GM12891 (cell line): Measurements from ENCODE around the gene LILRA6. TPM values are rescaled to one million over a fixed set of nuclear protein-coding genes. Genes with fewer than 3 reads are reported as not detected.
"Not testable (repeated sequence)": the region's sequence is repeated elsewhere in the genome, so short reads cannot be mapped to it uniquely, and the experiment has no call there.

Experiments
- DNase-seq: peaks from one replicate; pipeline ENCODE4 v3.0.0; 2011; ENCODE audit warnings: low spot score; ENCODE audit not compliant: insufficient read length
- FAIRE-seq: peaks from 2 replicates; lab custom pipeline; 2011; peaks lifted over from hg19 to GRCh38; lab: Jason Lieb, UNC
- PAX5 ChIP-seq: IDR thresholded peaks from 2 replicates; pipeline ENCODE4 v1.6.1; 2011; ENCODE audit warnings: low read length, moderate library complexity, mild to moderate bottlenecking; ENCODE audit not compliant: insufficient read depth, severe bottlenecking
- POLR2A ChIP-seq: IDR thresholded peaks from 2 replicates; pipeline ENCODE4 v1.6.1; 2011; ENCODE audit warnings: low read depth, low read length, control low read depth
- POLR2AphosphoS5 ChIP-seq: IDR thresholded peaks from 2 replicates; pipeline ENCODE4 v1.6.1; 2011; ENCODE audit warnings: low read depth, low read length, control low read depth
- POU2F2 ChIP-seq: IDR thresholded peaks from 2 replicates; pipeline ENCODE4 v1.6.1; 2011; ENCODE audit warnings: low read depth, mild to moderate bottlenecking, control low read depth, low read length, moderate library complexity
- SPI1 ChIP-seq: IDR thresholded peaks from 2 replicates; pipeline ENCODE4 v1.6.1; 2011; ENCODE audit warnings: low read depth, low read length, control low read depth
- TAF1 ChIP-seq: IDR thresholded peaks from 2 replicates; pipeline ENCODE4 v1.6.1; 2011; ENCODE audit warnings: low read depth, low read length, control low read depth
- polyA plus RNA-seq: library from polyadenylated mRNA; unstranded; fragments of >200 nt; gene quantifications from one replicate; pipeline ENCODE4 v1.2.1, GENCODE V29; 2012; ENCODE audit warnings: low read depth, missing spikeins, inconsistent platforms; ENCODE audit not compliant: missing spikeins

LILRA6 gene
- polyA plus RNA-seq: 0.06 TPM

- FAIRE-seq, DNase-seq: not testable (repeated sequence)
Measured at GRCh38 chr19:54242646-54243045, at the start of gene LILRA6. TSS of gene LILRA6 (minus strand) at chr19:54242790.

DNA sequence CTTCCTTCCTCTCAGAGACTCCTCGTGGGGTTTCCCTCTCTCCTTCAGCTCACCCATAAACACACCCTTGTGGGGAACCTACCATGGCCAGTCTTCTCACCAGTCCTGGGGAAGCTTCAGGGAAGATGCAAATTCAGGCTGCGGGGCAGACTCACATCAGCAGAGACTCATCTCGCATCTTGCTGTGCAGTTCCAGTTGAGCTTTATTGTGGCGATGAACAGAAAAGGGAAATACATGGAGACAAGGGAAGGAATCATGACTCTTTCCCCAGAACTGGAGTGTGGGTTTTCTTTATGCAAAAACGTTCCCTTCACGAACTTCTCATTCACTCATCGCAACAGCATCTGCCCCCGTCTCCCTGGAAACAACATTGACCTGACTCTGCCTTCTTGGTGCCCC is 46.6 kb upstream of the LILRA6 start:
- DNase-seq: not testable (repeated sequence)
- peak; percentile 98 for FAIRE-seq

- FAIRE-seq (no peak), DNase-seq (no peak)
- no peak for TF ChIP-seq TAF1
- no peak for TF ChIP-seq PAX5
- no peak for TF ChIP-seq POLR2AphosphoS5
- no peak for TF ChIP-seq SPI1
- TF ChIP-seq POU2F2: no peak
- TF ChIP-seq POLR2A: no peak
Measured at GRCh38 chr19:54287456-54287855, 44.9 kb upstream of the LILRA6 start.

GRCh38 chr19:54286283-54286682 is 43.7 kb upstream of the LILRA6 start:
- FAIRE-seq: peak; percentile 96
- not testable (repeated sequence) for DNase-seq

- FAIRE-seq: peak; percentile 68
- DNase-seq: not testable (repeated sequence)
Measured at GRCh38 chr19:54285427-54286056, 43.0 kb upstream of the LILRA6 start.

- FAIRE-seq (no peak), DNase-seq (no peak)
- TF ChIP-seq POLR2A: no peak
- no peak for TF ChIP-seq POLR2AphosphoS5
- TF ChIP-seq PAX5: no peak
- TF ChIP-seq POU2F2: no peak
- TF ChIP-seq SPI1: no peak
- no peak for TF ChIP-seq TAF1
Measured at GRCh38 chr19:54282686-54283470, 40.3 kb upstream of the LILRA6 start.

DNA sequence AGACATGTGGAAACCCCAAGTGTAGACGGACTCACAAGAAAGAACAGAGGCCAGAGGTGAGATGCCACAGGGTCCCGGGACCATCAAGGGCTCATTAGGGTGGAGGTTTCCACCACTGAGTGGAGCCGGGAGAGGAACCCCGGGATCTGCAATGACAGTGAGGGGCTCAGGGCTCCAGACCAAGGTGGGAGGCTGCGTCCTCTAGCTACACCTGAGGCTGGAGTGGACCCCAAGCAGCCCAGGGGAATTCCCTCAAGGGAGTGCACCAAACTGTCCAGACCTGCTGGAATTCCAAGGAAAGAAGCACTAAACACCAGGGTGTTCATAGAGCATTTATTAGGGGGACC is 39.1 kb upstream of the LILRA6 start:
- DNase-seq, FAIRE-seq: not testable (repeated sequence)

DNA sequence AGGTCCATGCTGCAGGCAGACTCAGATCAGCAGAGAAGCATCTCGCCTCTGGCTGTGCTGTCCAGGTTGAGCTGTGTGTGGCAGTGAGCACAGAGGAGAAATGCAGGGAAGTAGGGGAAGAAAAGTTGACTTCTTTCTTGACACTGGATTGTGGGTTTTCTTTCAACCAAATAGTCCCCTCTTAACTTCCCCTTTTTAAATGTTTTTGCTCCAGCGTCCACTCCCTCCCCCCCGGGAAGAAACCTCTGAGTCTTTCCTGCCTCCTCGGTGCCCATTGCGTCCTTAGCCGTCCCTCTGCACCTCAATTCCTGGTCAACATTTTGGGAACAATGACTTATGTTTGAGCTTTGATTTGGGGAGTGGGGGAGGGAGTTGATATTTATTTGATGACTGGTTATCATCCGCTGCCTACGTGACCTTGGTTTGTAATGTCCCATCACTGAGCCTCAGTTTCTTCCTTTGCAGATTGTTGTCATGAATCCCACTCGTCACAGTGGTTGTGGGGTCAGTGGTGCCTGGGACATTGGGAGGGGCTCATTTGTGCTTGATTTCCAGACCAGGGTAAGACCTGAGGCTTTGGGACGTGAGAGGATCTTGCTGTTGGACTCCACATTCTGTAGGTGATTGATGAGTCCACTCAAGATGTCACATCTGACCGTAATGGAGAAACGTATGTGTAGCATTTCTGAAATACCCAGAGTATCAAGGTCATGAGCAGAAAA is 38.6 kb upstream of the LILRA6 start, which contains the start of gene LILRB2:
TSS of gene LILRB2 (minus strand) at position 104 of the 722 bp plus-strand sequence. CDS start 614 bp downstream, outside the sequence.
- FAIRE-seq (peak; percentile 33), DNase-seq (no peak)
- TF ChIP-seq POLR2AphosphoS5 (no peak), PAX5 (no peak), TAF1 (no peak), SPI1 (no peak), POLR2A (no peak), POU2F2 (no peak)

DNA sequence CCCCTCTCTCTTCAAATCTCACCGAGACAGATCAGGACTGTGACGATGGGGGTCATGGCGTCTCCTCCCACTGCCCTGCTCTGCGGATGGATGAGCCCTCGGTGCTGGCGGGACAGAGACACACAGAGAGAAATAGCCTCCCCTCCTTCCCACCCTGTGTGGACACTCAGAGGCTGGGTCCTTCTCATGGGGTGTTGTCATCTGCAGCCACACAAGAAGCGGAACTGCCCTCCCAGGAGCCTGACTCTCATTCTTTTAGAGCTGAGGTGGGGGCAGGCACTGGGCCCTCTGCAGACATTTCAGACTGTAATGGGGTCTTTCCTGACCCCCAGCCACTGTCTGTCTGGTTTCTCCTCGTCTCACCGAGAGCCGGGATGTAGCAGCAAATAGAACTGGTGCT is 37.9 kb upstream of the LILRA6 start:
- not testable (repeated sequence) for FAIRE-seq, DNase-seq

- DNase-seq, FAIRE-seq: not testable (repeated sequence)
Measured at GRCh38 chr19:54280025-54280424, 37.4 kb upstream of the LILRA6 start.

GRCh38 chr19:54279406-54279962 is 36.9 kb upstream of the LILRA6 start:
- no peak for FAIRE-seq
- TF ChIP-seq POLR2A (no peak), POU2F2 (no peak), TAF1 (no peak), PAX5 (no peak)
- DNase-seq: no peak

DNA sequence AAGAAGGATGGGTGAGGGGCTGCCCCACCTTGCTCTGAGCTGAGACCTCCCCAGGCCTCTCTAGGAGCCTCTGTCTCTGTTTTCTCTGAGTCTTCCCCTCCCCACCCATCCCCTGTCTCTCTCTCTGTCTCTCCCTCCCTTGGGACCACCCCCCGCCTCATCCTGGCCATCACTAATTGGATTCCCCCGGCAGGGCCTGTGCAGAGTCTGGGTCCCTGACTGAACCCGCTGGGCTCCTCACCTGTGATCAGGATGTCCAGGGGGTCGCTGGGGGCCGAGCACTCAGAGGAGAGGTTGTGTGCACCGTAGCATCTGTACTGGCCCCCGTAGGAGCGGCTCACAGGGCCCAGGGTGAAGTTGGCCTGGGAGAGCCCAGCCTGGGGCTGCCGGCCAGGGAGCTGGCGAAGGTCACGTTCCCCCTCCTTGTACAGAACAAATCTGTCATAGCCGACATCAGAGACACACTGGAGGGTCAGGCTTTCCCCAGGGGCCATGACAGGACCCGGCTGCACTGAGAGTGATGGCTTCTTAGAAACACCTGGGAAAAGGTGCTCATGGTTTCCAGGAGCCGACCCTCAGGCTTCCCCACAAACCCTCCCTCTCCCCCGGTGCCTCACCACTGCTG is 36.1 kb upstream of the LILRA6 start:
- not testable (repeated sequence) for FAIRE-seq

GRCh38 chr19:54278056-54278455 is 35.5 kb upstream of the LILRA6 start:
- not testable (repeated sequence) for DNase-seq, FAIRE-seq

More for the DNA sequence above, 36.1 kb upstream of the LILRA6 start:
- DNase-seq: not testable (repeated sequence)

DNA sequence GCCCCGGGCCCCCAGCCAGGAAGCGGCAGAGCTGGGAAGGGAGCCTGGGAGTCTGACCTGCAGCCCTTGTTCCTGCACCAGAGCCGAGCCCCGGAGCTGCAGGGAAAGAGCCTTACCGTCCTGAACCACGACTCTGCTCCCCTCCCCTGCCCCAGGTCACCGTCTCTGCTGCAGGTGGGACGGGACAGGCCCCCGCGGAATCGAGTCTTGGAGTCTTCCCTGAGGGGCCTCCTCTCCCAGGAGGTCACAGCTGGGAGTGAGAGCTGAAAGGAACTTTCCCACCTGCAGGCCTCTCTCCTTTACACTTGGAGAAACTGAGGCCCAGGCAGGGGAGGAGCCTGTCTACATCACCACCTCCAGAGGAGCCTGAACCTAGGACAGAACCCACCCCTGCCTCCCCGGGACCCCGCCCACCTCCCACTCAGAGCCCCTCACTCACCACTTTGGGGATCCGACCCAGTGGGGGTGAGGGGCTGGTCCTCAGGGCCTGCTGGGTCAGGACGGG is 34.6 kb upstream of the LILRA6 start:
- FAIRE-seq, DNase-seq: not testable (repeated sequence)
